PC-3 (cell line): ENCODE measurements around the gene TFF2.

Source experiments
- EZH2 ChIP-seq: fragments of 300-600 bp; sonication (generic); IDR thresholded peaks from one replicate; pipeline ENCODE4 v1.6.1; 2017; ENCODE audit warnings: antibody characterized with exemption, mild to moderate bottlenecking, low read length; ENCODE audit not compliant: unreplicated experiment
- EZH2phosphoT487 ChIP-seq: fragments of 300-600 bp; sonication (generic); IDR thresholded peaks from 2 replicates; pipeline ENCODE4 v1.6.1; 2018; ENCODE audit warnings: mild to moderate bottlenecking, antibody characterized with exemption, low read length, borderline replicate concordance
- TF ChIP-seq, protein P1 (sequence below): fragments of 300-600 bp; sonication (generic); conservative IDR thresholded peaks from 2 replicates; pipeline ENCODE4 v1.5.1; 2017; ENCODE audit warnings: antibody characterized with exemption, low read depth, mild to moderate bottlenecking, low read length

DNA sequence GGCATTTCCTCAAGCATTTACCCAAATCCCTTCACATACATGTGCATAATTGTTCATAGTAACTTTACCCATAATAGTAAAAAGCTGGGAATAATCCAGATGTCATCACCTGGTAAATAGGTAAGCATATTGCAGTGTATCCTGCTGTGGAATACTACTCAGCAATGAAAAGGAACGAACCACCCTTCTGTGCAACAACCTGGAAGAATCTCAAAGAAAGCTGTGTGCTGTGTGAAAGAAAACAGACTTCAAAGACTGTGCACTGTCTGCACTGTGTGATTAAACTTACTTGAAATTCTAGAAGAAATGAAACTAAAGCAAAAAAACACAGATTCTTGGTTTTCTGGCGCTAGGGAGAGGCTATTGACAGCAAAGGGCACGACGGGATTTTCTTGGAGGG is 13.5 kb downstream of the TFF2 start:
- TF ChIP-seq, protein P1, sequence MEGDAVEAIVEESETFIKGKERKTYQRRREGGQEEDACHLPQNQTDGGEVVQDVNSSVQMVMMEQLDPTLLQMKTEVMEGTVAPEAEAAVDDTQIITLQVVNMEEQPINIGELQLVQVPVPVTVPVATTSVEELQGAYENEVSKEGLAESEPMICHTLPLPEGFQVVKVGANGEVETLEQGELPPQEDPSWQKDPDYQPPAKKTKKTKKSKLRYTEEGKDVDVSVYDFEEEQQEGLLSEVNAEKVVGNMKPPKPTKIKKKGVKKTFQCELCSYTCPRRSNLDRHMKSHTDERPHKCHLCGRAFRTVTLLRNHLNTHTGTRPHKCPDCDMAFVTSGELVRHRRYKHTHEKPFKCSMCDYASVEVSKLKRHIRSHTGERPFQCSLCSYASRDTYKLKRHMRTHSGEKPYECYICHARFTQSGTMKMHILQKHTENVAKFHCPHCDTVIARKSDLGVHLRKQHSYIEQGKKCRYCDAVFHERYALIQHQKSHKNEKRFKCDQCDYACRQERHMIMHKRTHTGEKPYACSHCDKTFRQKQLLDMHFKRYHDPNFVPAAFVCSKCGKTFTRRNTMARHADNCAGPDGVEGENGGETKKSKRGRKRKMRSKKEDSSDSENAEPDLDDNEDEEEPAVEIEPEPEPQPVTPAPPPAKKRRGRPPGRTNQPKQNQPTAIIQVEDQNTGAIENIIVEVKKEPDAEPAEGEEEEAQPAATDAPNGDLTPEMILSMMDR = no peak
- TF ChIP-seq EZH2 (no peak), EZH2phosphoT487 (no peak)
